GM23338 (cell line): ENCODE measurements around the gene ZGPAT. TPM values are rescaled to one million over a fixed set of nuclear protein-coding genes. Genes with fewer than 3 reads are reported as not detected.
A peak's percentile ranks its signal among the peaks of the same experiment; 100 is the strongest.
"Not testable (repeated sequence)": the region's sequence is repeated elsewhere in the genome, so short reads cannot be mapped to it uniquely, and the experiment has no call there.

Experiments
- ATAC-seq: fragments of 200-7000 bp; cut with Tn5 transposase; 3 replicates; pipeline ENCODE4 v1.9.1; 2020
- DNase-seq: peaks from one replicate; pipeline ENCODE4 v3.0.0-alpha.2; 2015; ENCODE audit warnings: low spot score
- H2AFZ ChIP-seq: fragments of 200-600 bp; sonication (generic); 2 replicates; pipeline ENCODE4 v1.8.0; 2016; ENCODE audit warnings: antibody characterized with exemption, mild to moderate bottlenecking, moderate library complexity
- H3F3A ChIP-seq: fragments of 200-600 bp; sonication (generic); replicated peaks from 2 replicates; pipeline ENCODE4 v1.8.0; 2017; ENCODE audit warnings: antibody characterized with exemption, mixed run types, low read depth
- H3K27ac ChIP-seq: fragments of 200-600 bp; sonication (generic); 2 replicates; pipeline ENCODE4 v1.6.1; 2016; ENCODE audit warnings: low read depth
- H3K27me3 ChIP-seq: fragments of 200-600 bp; sonication (generic); 2 replicates; pipeline ENCODE4 v1.8.0; 2016; ENCODE audit warnings: mild to moderate bottlenecking, mixed run types, moderate library complexity; ENCODE audit not compliant: insufficient read depth
- H3K36me3 ChIP-seq: fragments of 200-600 bp; sonication (generic); 2 replicates; pipeline ENCODE4 v1.8.0; 2016; ENCODE audit warnings: mild to moderate bottlenecking; ENCODE audit not compliant: insufficient read depth
- H3K4me1 ChIP-seq: fragments of 200-600 bp; sonication (generic); 2 replicates; pipeline ENCODE4 v1.8.0; 2016; ENCODE audit warnings: mild to moderate bottlenecking, moderate library complexity; ENCODE audit not compliant: insufficient read depth
- H3K4me2 ChIP-seq: fragments of 200-600 bp; sonication (generic); 2 replicates; pipeline ENCODE4 v1.7.1; 2017; ENCODE audit warnings: mixed run types
- H3K4me3 ChIP-seq: fragments of 200-600 bp; sonication (generic); 2 replicates; pipeline ENCODE4 v1.6.1; 2016; ENCODE audit warnings: mixed run types
- H3K79me2 ChIP-seq: fragments of 200-600 bp; sonication (generic); replicated peaks from 2 replicates; pipeline ENCODE4 v1.8.0; 2017; ENCODE audit warnings: mild to moderate bottlenecking; ENCODE audit not compliant: insufficient read depth
- H3K9me2 ChIP-seq: fragments of 200-600 bp; sonication (generic); 2 replicates; pipeline ENCODE4 v1.8.0; 2017; ENCODE audit not compliant: insufficient read depth
- H4K20me1 ChIP-seq: fragments of 200-600 bp; sonication (generic); replicated peaks from 2 replicates; pipeline ENCODE4 v1.8.0; 2017; ENCODE audit warnings: mild to moderate bottlenecking; ENCODE audit not compliant: insufficient read depth
- H3K27ac Mint-ChIP-seq: 2 replicates; pipeline ENCODE4 v1.8.0; 2020; ENCODE audit warnings: inconsistent platforms, mild to moderate bottlenecking, moderate library complexity, mixed read lengths
- H3K27me3 Mint-ChIP-seq: 3 replicates; pipeline ENCODE4 v1.8.0; 2022; ENCODE audit warnings: low read depth, mild to moderate bottlenecking, moderate library complexity, mixed read lengths, inconsistent platforms; ENCODE audit not compliant: insufficient read depth, poor library complexity
- H3K36me3 Mint-ChIP-seq: 3 replicates; pipeline ENCODE4 v1.8.0; 2021; ENCODE audit warnings: low read depth, mild to moderate bottlenecking, inconsistent platforms, moderate library complexity, mixed read lengths
- H3K4me1 Mint-ChIP-seq: 3 replicates; pipeline ENCODE4 v1.8.0; 2020; ENCODE audit warnings: mild to moderate bottlenecking, inconsistent platforms, mixed read lengths
- H3K4me3 Mint-ChIP-seq: 3 replicates; pipeline ENCODE4 v1.8.0; 2021; ENCODE audit warnings: moderate library complexity, mild to moderate bottlenecking, inconsistent platforms, mixed read lengths
- H3K9me3 Mint-ChIP-seq: 3 replicates; pipeline ENCODE4 v1.8.0; 2020; ENCODE audit warnings: moderate library complexity, mild to moderate bottlenecking, inconsistent platforms, mixed read lengths
- CREB1 ChIP-seq: fragments of 250-450 bp; sonication (Bioruptor Pico); IDR thresholded peaks from 2 replicates; pipeline ENCODE4 v1.5.0; 2020; ENCODE audit warnings: low read depth, mild to moderate bottlenecking, moderate library complexity
- EZH2 ChIP-seq: fragments of 200-600 bp; sonication (generic); IDR thresholded peaks from one replicate; pipeline ENCODE4 v1.8.0; 2017; ENCODE audit warnings: antibody characterized with exemption, mild to moderate bottlenecking, low read depth; ENCODE audit not compliant: unreplicated experiment
- EZH2phosphoT487 ChIP-seq: fragments of 200-600 bp; sonication (generic); IDR thresholded peaks from one replicate; pipeline ENCODE4 v1.8.1; 2018; ENCODE audit warnings: antibody characterized with exemption; ENCODE audit not compliant: unreplicated experiment
- NANOG ChIP-seq: IDR thresholded peaks from 2 replicates; pipeline ENCODE4 v1.6.1; 2016; ENCODE audit warnings: antibody characterized with exemption, borderline replicate concordance
- POLR2AphosphoS5 ChIP-seq: IDR thresholded peaks from 2 replicates; pipeline ENCODE4 v1.6.1; 2016; ENCODE audit warnings: antibody characterized with exemption, low read depth
- STAT1 ChIP-seq: IDR thresholded peaks from one replicate; pipeline ENCODE4 v1.6.1; 2016; ENCODE audit warnings: antibody characterized with exemption; ENCODE audit not compliant: unreplicated experiment
- ZNF114 ChIP-seq: fragments of 250-450 bp; sonication (Bioruptor Pico); IDR thresholded peaks from 2 replicates; pipeline ENCODE4 v1.5.0; 2020; ENCODE audit warnings: mild to moderate bottlenecking, moderate library complexity
- ZNF331 ChIP-seq: fragments of 250-450 bp; sonication (Bioruptor Pico); IDR thresholded peaks from 2 replicates; pipeline ENCODE4 v1.5.0; 2020; ENCODE audit warnings: low read depth, mild to moderate bottlenecking, moderate library complexity
- polyA plus RNA-seq: library from polyadenylated mRNA; unstranded; fragments of >200 nt; fragmentation: Nextera tagmentation; extraction: Ambion mirVana; gene quantifications from 2 replicates; pipeline ENCODE4 v1.2.1, GENCODE V29; 2016
- total RNA-seq: library from RNA; depleted of rRNA; stranded (reverse); fragments of >200 nt; shearing (Covaris generic); gene quantifications from 2 replicates; pipeline ENCODE4 v1.2.3, GENCODE V29; 2014
- TF ChIP-seq, protein P1 (sequence below), 2 experiments: fragments of 200-600 bp in 1 of 2; sonication (generic) in 1 of 2; conservative IDR thresholded peaks; 2 replicates each; pipeline versions ENCODE4 v1.5.1 to v1.6.1; 2016 to 2017; ENCODE audit warnings: antibody characterized with exemption in 2 of 2, low read depth in 2 of 2, mild to moderate bottlenecking in 2 of 2, moderate library complexity in 1 of 2
- TF ChIP-seq, protein P2 (sequence below): IDR thresholded peaks from 2 replicates; pipeline ENCODE4 v1.6.1; 2016; ENCODE audit warnings: antibody characterized with exemption

ZGPAT gene
- total and polyA plus RNA-seq, 2 experiments from 2014 or later, result 25.0 to 39.2 TPM

DNA sequence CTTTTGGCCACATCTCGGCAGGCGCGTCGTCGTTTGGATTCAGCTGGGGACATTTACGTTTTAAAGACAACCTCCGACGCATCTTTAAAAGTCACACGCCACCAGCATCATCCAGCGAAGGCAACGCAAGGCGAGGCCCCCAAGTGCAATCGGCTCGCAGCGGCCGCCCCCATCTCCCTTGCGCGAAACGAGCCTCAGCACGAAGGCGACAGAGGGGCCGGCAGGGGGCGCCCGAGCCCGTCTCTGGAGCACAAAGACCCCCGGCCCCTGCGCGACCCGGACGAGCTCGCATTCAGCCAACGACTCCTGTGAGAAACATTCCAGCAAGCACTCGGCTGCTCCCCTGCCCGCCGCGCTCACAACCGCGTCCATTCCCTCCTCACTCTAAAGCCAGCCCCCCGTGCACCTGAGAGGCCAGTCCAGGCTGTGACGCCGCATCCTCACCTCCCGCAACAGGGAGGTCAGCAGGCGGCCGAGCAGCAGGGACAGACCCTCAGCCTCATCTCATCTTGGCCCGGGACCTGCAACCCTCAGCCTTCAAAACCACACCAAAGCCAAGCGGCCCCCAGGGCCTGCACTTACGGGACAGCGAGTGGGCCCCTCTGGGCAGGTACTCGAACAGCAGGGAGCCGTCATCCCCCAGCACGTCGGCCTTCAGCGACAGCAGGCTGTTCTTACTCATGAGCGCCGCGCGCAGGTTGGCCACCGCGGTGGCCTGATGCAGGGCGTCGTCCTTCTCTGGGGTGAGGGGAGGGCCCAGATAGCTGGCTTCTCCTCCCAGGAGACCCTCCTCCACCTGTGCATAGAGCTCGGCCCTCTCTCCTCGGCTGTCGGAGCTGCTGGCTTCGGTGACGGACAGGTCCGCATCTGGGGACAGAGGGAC lies 67.5 kb downstream of the ZGPAT start:
- peak overlapping the region; percentile 69 for H3K27ac ChIP-seq
- H3K4me3 Mint-ChIP-seq, result peak overlapping the region; percentile 84
- H3K4me3 ChIP-seq, result peak overlapping the region; percentile 68
- no peaks in the 10 kb centered on the region for H3K36me3 ChIP-seq
- peaks cover 16% of the 10 kb centered on the region for H3K4me1 Mint-ChIP-seq
- H3K27me3 Mint-ChIP-seq, result peaks cover 16% of the 10 kb centered on the region
- peak; percentile 94 for DNase-seq
- H3K79me2 ChIP-seq, result peaks cover 17% of the 10 kb centered on the region
- TF ChIP-seq EZH2 (no peak), CREB1 (CRISPR knock-in tag) (peak; percentile 38), NANOG (no peak)
- TF ChIP-seq, protein P1, sequence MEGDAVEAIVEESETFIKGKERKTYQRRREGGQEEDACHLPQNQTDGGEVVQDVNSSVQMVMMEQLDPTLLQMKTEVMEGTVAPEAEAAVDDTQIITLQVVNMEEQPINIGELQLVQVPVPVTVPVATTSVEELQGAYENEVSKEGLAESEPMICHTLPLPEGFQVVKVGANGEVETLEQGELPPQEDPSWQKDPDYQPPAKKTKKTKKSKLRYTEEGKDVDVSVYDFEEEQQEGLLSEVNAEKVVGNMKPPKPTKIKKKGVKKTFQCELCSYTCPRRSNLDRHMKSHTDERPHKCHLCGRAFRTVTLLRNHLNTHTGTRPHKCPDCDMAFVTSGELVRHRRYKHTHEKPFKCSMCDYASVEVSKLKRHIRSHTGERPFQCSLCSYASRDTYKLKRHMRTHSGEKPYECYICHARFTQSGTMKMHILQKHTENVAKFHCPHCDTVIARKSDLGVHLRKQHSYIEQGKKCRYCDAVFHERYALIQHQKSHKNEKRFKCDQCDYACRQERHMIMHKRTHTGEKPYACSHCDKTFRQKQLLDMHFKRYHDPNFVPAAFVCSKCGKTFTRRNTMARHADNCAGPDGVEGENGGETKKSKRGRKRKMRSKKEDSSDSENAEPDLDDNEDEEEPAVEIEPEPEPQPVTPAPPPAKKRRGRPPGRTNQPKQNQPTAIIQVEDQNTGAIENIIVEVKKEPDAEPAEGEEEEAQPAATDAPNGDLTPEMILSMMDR (conservative IDR thresholded peaks at IDR 0.05; ENCODE audit: low read depth in 2 of 2), result peak; percentile 70 to 86
- peaks cover 15% of the 10 kb centered on the region; the same call in 1 of the 2 replicates for H3F3A ChIP-seq
- H3K36me3 Mint-ChIP-seq, result peaks cover 3% of the 10 kb centered on the region; the same call in 1 of the 3 replicates
- ATAC-seq, result peak; percentile 88
- peak overlapping the region; percentile 94 for H3K27ac Mint-ChIP-seq
- H3K9me2 ChIP-seq, result no peaks in the 10 kb centered on the region
- no peaks in the 10 kb centered on the region for H3K27me3 ChIP-seq
- H3K4me2 ChIP-seq, result peak overlapping the region; percentile 91
- peaks cover 5% of the 10 kb centered on the region; the same call in 1 of the 2 replicates for H3K4me1 ChIP-seq
- peak overlapping the region; percentile 85 for H2AFZ ChIP-seq
- H4K20me1 ChIP-seq, result no peaks in the 10 kb centered on the region; the same call in 1 of the 2 replicates
- no peaks in the 10 kb centered on the region; the same call in 2 of the 3 replicates for H3K9me3 Mint-ChIP-seq

DNA sequence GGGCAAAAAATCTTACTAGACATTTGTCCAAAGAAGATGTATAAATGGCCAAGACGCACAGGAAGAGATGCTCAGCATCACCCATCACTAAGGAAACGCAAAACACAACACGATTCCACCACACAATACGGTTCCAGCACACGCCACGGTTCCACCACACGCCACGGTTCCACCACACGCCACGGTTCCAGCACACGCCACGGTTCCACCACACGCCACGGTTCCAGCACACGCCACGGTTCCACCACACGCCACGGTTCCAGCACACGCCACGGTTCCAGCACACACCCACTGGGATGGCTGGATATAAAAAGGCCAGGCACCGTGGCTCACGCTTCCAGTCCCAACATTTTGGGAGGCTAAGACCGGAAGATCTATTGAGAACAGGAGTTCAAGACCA lies 69.0 kb downstream of the ZGPAT start:
- not testable (repeated sequence) for H3K4me2 ChIP-seq, H3K27me3 ChIP-seq, H3K4me3 Mint-ChIP-seq, H3K27ac ChIP-seq, ATAC-seq, DNase-seq, H3K9me2 ChIP-seq, H3K27ac Mint-ChIP-seq, H3K4me3 ChIP-seq, H3K36me3 ChIP-seq, H4K20me1 ChIP-seq, H3K4me1 ChIP-seq, H2AFZ ChIP-seq, H3K36me3 Mint-ChIP-seq, H3K9me3 Mint-ChIP-seq
- H3F3A ChIP-seq, result peaks cover 12% of the 10 kb centered on the region; the same call in 1 of the 2 replicates
- peaks cover 21% of the 10 kb centered on the region for H3K79me2 ChIP-seq
- peaks cover 16% of the 10 kb centered on the region for H3K27me3 Mint-ChIP-seq
- peaks cover 16% of the 10 kb centered on the region for H3K4me1 Mint-ChIP-seq

DNA sequence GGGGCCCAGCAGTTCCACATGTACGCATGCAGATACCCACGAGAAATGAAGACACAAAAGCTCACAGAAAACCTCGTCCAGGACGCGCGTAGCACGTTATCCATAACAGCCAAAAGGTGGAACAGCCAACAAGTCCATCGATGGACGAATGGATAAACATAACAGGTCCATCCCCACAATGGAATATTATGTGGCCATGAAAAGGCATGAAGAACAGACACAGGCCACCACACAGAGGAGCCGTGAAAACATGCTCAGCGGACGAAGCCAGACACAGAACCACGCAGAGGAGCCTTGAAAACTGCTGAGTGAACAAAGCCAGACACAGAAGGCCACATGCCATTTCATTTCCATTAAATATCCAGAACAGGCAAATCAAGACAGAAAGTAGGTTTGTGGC lies 69.8 kb downstream of the ZGPAT start:
- Mint-ChIP-seq H3K4me1 (peaks cover 16% of the 10 kb centered on the region), H3K9me3 (no peaks in the 10 kb centered on the region; the same call in 2 of the 3 replicates)
- TF ChIP-seq STAT1 (no peak), EZH2 (no peak), POLR2AphosphoS5 (no peak), EZH2phosphoT487 (no peak), ZNF331 (CRISPR knock-in tag) (no peak), ZNF114 (CRISPR knock-in tag) (no peak)
- TF ChIP-seq, protein P1 (conservative IDR thresholded peaks at IDR 0.05; ENCODE audit: low read depth in 2 of 2), result no peak
- TF ChIP-seq, protein P2, sequence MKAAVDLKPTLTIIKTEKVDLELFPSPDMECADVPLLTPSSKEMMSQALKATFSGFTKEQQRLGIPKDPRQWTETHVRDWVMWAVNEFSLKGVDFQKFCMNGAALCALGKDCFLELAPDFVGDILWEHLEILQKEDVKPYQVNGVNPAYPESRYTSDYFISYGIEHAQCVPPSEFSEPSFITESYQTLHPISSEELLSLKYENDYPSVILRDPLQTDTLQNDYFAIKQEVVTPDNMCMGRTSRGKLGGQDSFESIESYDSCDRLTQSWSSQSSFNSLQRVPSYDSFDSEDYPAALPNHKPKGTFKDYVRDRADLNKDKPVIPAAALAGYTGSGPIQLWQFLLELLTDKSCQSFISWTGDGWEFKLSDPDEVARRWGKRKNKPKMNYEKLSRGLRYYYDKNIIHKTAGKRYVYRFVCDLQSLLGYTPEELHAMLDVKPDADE, result no peak

More for the DNA sequence above, 69.8 kb downstream of the ZGPAT start:
- H4K20me1 ChIP-seq, result no peaks in the 10 kb centered on the region; the same call in 1 of the 2 replicates
- H3K27me3 ChIP-seq, result no peaks in the 10 kb centered on the region
- H3K36me3 Mint-ChIP-seq, result peaks cover 3% of the 10 kb centered on the region; the same call in 1 of the 3 replicates
- no peak overlapping the region for H3K27ac Mint-ChIP-seq
- H2AFZ ChIP-seq, result no peak overlapping the region
- no peak for ATAC-seq
- no peak overlapping the region for H3K4me2 ChIP-seq
- peaks cover 17% of the 10 kb centered on the region for H3K27me3 Mint-ChIP-seq
- H3K4me3 Mint-ChIP-seq, result no peak overlapping the region
- no peak overlapping the region for H3K27ac ChIP-seq
- no peaks in the 10 kb centered on the region for H3K36me3 ChIP-seq
- H3K9me2 ChIP-seq, result no peaks in the 10 kb centered on the region
- peaks cover 16% of the 10 kb centered on the region for H3K79me2 ChIP-seq
- H3K4me3 ChIP-seq, result no peak overlapping the region
- DNase-seq, result no peak
- peaks cover 5% of the 10 kb centered on the region; the same call in 1 of the 2 replicates for H3K4me1 ChIP-seq
- peaks cover 15% of the 10 kb centered on the region; the same call in 1 of the 2 replicates for H3F3A ChIP-seq
